NOMO-1 treated with DMSO at 0.1 percent for 48 hours (cell line): ENCODE measurements around the gene UFSP2.
A peak's percentile ranks its signal among the peaks of the same experiment; 100 is the strongest.
"Not testable (repeated sequence)": the region's sequence is repeated elsewhere in the genome, so short reads cannot be mapped to it uniquely, and the experiment has no call there.

ENCODE experiments used
- DNase-seq: peaks from one replicate; lab custom pipeline; 2025; ENCODE audit not compliant: unreplicated experiment; lab: John Stamatoyannopoulos, UW

Gene UFSP2

GRCh38 chr4:185387957-185388356 is 37.8 kb downstream of the UFSP2 start:
- no peak for DNase-seq

- no peak for DNase-seq
Observed at GRCh38 chr4:185384930-185385331, 40.8 kb downstream of the UFSP2 start.

GRCh38 chr4:185384061-185384460 is 41.7 kb downstream of the UFSP2 start:
- no peak for DNase-seq

- no peak for DNase-seq
Observed at GRCh38 chr4:185383451-185383850, 42.3 kb downstream of the UFSP2 start.

GRCh38 chr4:185382754-185383153 is 43.0 kb downstream of the UFSP2 start:
- no peak for DNase-seq

GRCh38 chr4:185381288-185382196 is 44.2 kb downstream of the UFSP2 start:
- DNase-seq, result no peak

- DNase-seq, result no peak
Observed at GRCh38 chr4:185380320-185380719, 45.4 kb downstream of the UFSP2 start.

- no peak for DNase-seq
Observed at GRCh38 chr4:185379326-185380295, 46.2 kb downstream of the UFSP2 start.

GRCh38 chr4:185378264-185378663 is 47.5 kb downstream of the UFSP2 start:
- no peak for DNase-seq

GRCh38 chr4:185374573-185374972 is 51.2 kb downstream of the UFSP2 start:
- no peak for DNase-seq

- DNase-seq, result no peak
Observed at GRCh38 chr4:185374027-185374426, 51.7 kb downstream of the UFSP2 start.

GRCh38 chr4:185371702-185372101 is 54.1 kb downstream of the UFSP2 start:
- DNase-seq, result no peak

- DNase-seq, result no peak
Observed at GRCh38 chr4:185370268-185370949, 55.4 kb downstream of the UFSP2 start.

GRCh38 chr4:185369731-185370130 is 56.0 kb downstream of the UFSP2 start:
- DNase-seq, result no peak

GRCh38 chr4:185364886-185365285 is 60.9 kb downstream of the UFSP2 start:
- no peak for DNase-seq

- DNase-seq, result no peak
Observed at GRCh38 chr4:185363251-185363650, 62.5 kb downstream of the UFSP2 start.

- not testable (repeated sequence) for DNase-seq
Observed at GRCh38 chr4:185362570-185362969, 63.2 kb downstream of the UFSP2 start.

- no peak for DNase-seq
Observed at GRCh38 chr4:185361872-185362271, 63.9 kb downstream of the UFSP2 start.

- DNase-seq, result no peak
Observed at GRCh38 chr4:185359767-185360446, 65.9 kb downstream of the UFSP2 start.

- no peak for DNase-seq
Observed at GRCh38 chr4:185358959-185359358, 66.8 kb downstream of the UFSP2 start.

GRCh38 chr4:185358514-185358913 is 67.2 kb downstream of the UFSP2 start:
- DNase-seq, result peak; percentile 13
